HCT116 (cell line): ENCODE data around the gene TECPR1. TPM values are rescaled to one million over a fixed set of nuclear protein-coding genes. Genes with fewer than 3 reads are reported as not detected.

Source experiments
- ATAC-seq: fragments of 200-7000 bp; cut with Tn5 transposase; 2 replicates; pipeline ENCODE4 v1.9.1; 2020; ENCODE audit warnings: mild to moderate bottlenecking, moderate library complexity
- BruUV-seq: library from RNA; stranded (reverse); fragments of 400-500 nt; replicated peaks from 2 replicates; lab custom pipeline; 2021; lab: Mats Ljungman, UMichigan
- CTCF ChIA-PET: fragments of 300-600 bp; sonication (Branson Sonifier 250); formaldehyde crosslinking; loops from one replicate; lab custom pipeline; 2021; ENCODE audit warnings: antibody characterized with exemption; lab: Charles Lee
- POLR2A ChIA-PET: fragments of 300-600, 350-600 bp; sonication (Branson Sonifier 250); formaldehyde crosslinking; loops from one replicate; lab custom pipeline; 2021; ENCODE audit warnings: antibody characterized with exemption; lab: Charles Lee
- RAD21 ChIA-PET, 2 experiments: fragments of 300-600 bp; sonication (Branson Sonifier 250); formaldehyde crosslinking; loops; one replicate each; lab custom pipeline; 2023; ENCODE audit warnings: low total read pairs in 2 of 2; ENCODE audit not compliant: uncharacterized antibody in 2 of 2, unreplicated experiment in 2 of 2, low non-redundant PET in 1 of 2; lab: Charles Lee
- DNase-seq: peaks from one replicate; pipeline ENCODE4 v3.0.0-alpha.2; 2010; ENCODE audit warnings: low read depth, low spot score
- H2AFZ ChIP-seq: fragments of 200-600 bp; shearing (Covaris generic), sonication (generic); 2 replicates; pipeline ENCODE4 v1.6.1; 2017; ENCODE audit warnings: low read depth, mixed run types, mixed read lengths, antibody characterized with exemption, low read length; ENCODE audit not compliant: poor library complexity, severe bottlenecking
- H3K27ac ChIP-seq: 2 replicates; pipeline ENCODE4 v1.5.1; 2012; ENCODE audit warnings: low read depth, low read length
- H3K27me3 ChIP-seq: fragments of 200-600 bp; sonication (generic); 2 replicates; pipeline ENCODE4 v1.6.1; 2016; ENCODE audit warnings: mixed run types, low read length, mixed read lengths; ENCODE audit not compliant: insufficient read depth
- H3K36me3 ChIP-seq, 2 experiments: fragments of 200-500 bp in 1 of 2; fragments of 200-600 bp in 1 of 2; sonication (Bioruptor generic) in 1 of 2; sonication (generic) in 1 of 2; 2 replicates each; pipeline versions ENCODE4 v1.5.1 to v1.6.1; 2014 to 2016; ENCODE audit warnings: low read length in 2 of 2, inconsistent platforms in 1 of 2, mixed read lengths in 1 of 2, mixed run types in 1 of 2; ENCODE audit not compliant: insufficient read depth in 2 of 2, control insufficient read depth in 1 of 2
- H3K4me1 ChIP-seq, 2 experiments: fragments of 200-600 bp in 1 of 2; sonication (generic) in 1 of 2; 2 replicates each; pipeline versions ENCODE4 v1.5.1 to v1.6.1; 2012 to 2017; ENCODE audit warnings: low read length in 2 of 2, inconsistent platforms in 1 of 2, mild to moderate bottlenecking in 1 of 2, mixed read lengths in 1 of 2, mixed run types in 1 of 2, moderate library complexity in 1 of 2; ENCODE audit not compliant: insufficient read depth in 2 of 2, control insufficient read depth in 1 of 2
- H3K4me2 ChIP-seq: fragments of 200-600 bp; sonication (generic); 2 replicates; pipeline ENCODE4 v1.6.1; 2017; ENCODE audit warnings: mixed run types, low read length, mixed read lengths
- H3K4me3 ChIP-seq, 2 experiments: fragments of 200-600 bp in 1 of 2; sonication (generic) in 1 of 2; replicated peaks in 1 of 2; 2 replicates each; pipeline ENCODE4 v1.5.1; 2011 to 2016; ENCODE audit warnings: low read length in 2 of 2, control low read depth in 1 of 2, low read depth in 1 of 2, mild to moderate bottlenecking in 1 of 2, mixed read lengths in 1 of 2, mixed run types in 1 of 2
- H3K79me2 ChIP-seq: fragments of 200-600 bp; sonication (generic); 2 replicates; pipeline ENCODE4 v1.6.1; 2017; ENCODE audit warnings: mild to moderate bottlenecking, mixed run types, low read length, moderate library complexity, mixed read lengths; ENCODE audit not compliant: insufficient read depth
- H3K9ac ChIP-seq: fragments of 200-600 bp; sonication (generic); 2 replicates; pipeline ENCODE4 v1.6.1; 2016; ENCODE audit warnings: low read length, mixed read lengths
- H3K9me2 ChIP-seq: fragments of 200-600 bp; sonication (generic), shearing (Covaris generic); 2 replicates; pipeline ENCODE4 v1.6.1; 2017; ENCODE audit warnings: mixed run types, mild to moderate bottlenecking, moderate library complexity; ENCODE audit not compliant: insufficient read depth
- H3K9me3 ChIP-seq, 2 experiments: fragments of 200-500 bp in 1 of 2; fragments of 200-600 bp in 1 of 2; sonication (Bioruptor generic) in 1 of 2; sonication (generic) in 1 of 2; 2 replicates each; pipeline ENCODE4 v1.6.1; 2014 to 2017; ENCODE audit warnings: low read length in 2 of 2, mixed read lengths in 2 of 2, inconsistent platforms in 1 of 2, low read depth in 1 of 2, mild to moderate bottlenecking in 1 of 2, mixed run types in 1 of 2, moderate library complexity in 1 of 2; ENCODE audit not compliant: control insufficient read depth in 1 of 2, insufficient read depth in 1 of 2
- H4K20me1 ChIP-seq: fragments of 200-600 bp; sonication (generic), shearing (Covaris generic); 2 replicates; pipeline ENCODE4 v1.6.1; 2017; ENCODE audit warnings: mixed run types, mild to moderate bottlenecking, moderate library complexity; ENCODE audit not compliant: insufficient read depth
- ATF3 ChIP-seq: IDR thresholded peaks from 2 replicates; pipeline ENCODE4 v1.6.1; 2012
- CEBPB ChIP-seq: IDR thresholded peaks from 2 replicates; pipeline ENCODE4 v1.6.1; 2012; ENCODE audit warnings: low read depth
- CTCF ChIP-seq, 3 experiments: fragments of 200-600 bp in 1 of 3; sonication (generic) in 1 of 3; IDR thresholded peaks in 2 of 3; conservative IDR thresholded peaks in 1 of 3; 2 replicates each; pipeline ENCODE4 v1.5.1; 2012 to 2017; ENCODE audit warnings: low read depth in 2 of 3, low read length in 2 of 3, antibody characterized with exemption in 1 of 3, borderline replicate concordance in 1 of 3, control low read depth in 1 of 3, mild to moderate bottlenecking in 1 of 3, mixed read lengths in 1 of 3, mixed run types in 1 of 3, moderate library complexity in 1 of 3; ENCODE audit not compliant: insufficient read depth in 1 of 3
- EZH2 ChIP-seq: fragments of 200-600 bp; sonication (generic); IDR thresholded peaks from 2 replicates; pipeline ENCODE4 v1.6.1; 2017; ENCODE audit warnings: antibody characterized with exemption, mixed run types
- EZH2phosphoT487 ChIP-seq: fragments of 200-600 bp; IDR thresholded peaks from 2 replicates; pipeline ENCODE4 v1.6.1; 2018; ENCODE audit warnings: antibody characterized with exemption, borderline replicate concordance
- POLR2A ChIP-seq: IDR thresholded peaks from 2 replicates; pipeline ENCODE4 v1.7.0; 2011; ENCODE audit warnings: borderline replicate concordance; ENCODE audit not compliant: insufficient read depth, insufficient read length; ENCODE audit errors: extremely low read depth
- RAD21 ChIP-seq: IDR thresholded peaks from 2 replicates; pipeline ENCODE4 v1.6.1; 2012; ENCODE audit warnings: low read depth, mild to moderate bottlenecking
- REST ChIP-seq: IDR thresholded peaks from 2 replicates; pipeline ENCODE4 v1.6.1; 2012; ENCODE audit warnings: low read depth
- SIN3A ChIP-seq: IDR thresholded peaks from 2 replicates; pipeline ENCODE4 v1.6.1; 2012; ENCODE audit warnings: low read depth
- TCF7L2 ChIP-seq: IDR thresholded peaks from 2 replicates; pipeline ENCODE4 v1.7.0; 2011; ENCODE audit warnings: borderline replicate concordance, inconsistent platforms; ENCODE audit not compliant: insufficient read depth, insufficient read length; ENCODE audit errors: extremely low read depth
- ZFX ChIP-seq: fragments of 450-650 bp; IDR thresholded peaks from 2 replicates; pipeline ENCODE4 v1.6.1; 2017
- intact Hi-C: fragments of 100-400 bp; cut with micrococcal nuclease; formaldehyde crosslinking; loops from 2 replicates; pipeline ENCODE4 v1.10.0; 2022
- total RNA-seq: library from RNA; stranded (reverse); gene quantifications from one replicate; pipeline ENCODE4 v1.2.1, GENCODE V29; 2021; ENCODE audit not compliant: unreplicated experiment
- TF ChIP-seq, protein P1 (sequence below): IDR thresholded peaks from 2 replicates; pipeline ENCODE4 v1.6.1; 2012

Gene TECPR1
- total RNA-seq, 1 experiment from 2014 or later = 19.9 TPM

DNA sequence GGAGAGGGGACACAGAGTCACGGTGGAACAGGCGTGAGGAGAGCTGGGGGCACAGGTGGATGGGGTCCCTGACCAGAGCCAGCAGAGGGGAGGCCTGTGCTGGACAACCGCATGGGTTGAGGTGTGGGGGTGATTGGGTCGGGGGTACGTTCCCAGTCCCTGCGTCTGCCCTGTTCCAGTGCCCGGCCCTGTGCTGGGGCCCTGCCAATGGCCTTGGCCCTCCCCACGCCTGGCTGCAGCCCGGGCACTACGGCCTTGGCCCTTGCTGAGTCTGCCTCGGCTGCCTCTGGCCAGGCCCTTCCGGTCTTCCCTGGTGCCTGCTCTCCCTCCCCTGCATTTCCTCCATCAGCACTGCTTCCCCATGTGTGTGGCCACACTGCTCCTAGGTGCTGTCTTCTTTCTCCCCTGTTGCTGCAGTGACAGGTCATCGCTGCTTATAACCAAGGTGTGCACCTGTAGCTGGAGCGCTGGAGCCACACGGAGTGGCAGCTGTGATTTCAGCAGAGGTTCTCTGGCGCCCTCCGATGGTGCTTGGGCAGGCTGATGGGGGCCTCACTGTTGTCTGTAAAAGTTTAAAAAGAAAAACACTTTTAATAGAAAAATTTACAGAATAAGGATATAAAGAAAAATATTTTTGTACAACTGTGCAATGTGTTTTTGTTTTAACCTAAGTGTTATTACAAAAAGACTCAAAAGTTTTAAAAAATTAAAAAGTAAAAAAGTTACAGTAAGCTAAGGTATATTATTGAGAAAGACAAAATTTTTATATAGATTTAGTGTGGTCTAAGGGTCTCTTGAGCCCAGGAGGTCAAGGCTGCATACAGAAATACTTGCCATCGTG, 86.0 kb downstream of the TECPR1 start:
- Histone ChIP-seq H4K20me1 (no peaks in the 10 kb centered on the region), H3K9me3 (no peaks in the 10 kb centered on the region), H3K4me3 (no peak overlapping the region), H3K4me2 (no peak overlapping the region), H3K36me3 (no peaks in the 10 kb centered on the region), H3K79me2 (peaks cover 4% of the 10 kb centered on the region; the same call in 1 of the 2 replicates), H3K4me1 (peaks cover 0 to 2% of the 10 kb centered on the region in 2 experiments; a peak in 1 of 4 replicates), H3K9me2 (no peaks in the 10 kb centered on the region), H2AFZ (no peak overlapping the region), H3K9ac (no peak overlapping the region), H3K27me3 (no peaks in the 10 kb centered on the region), H3K27ac (no peak overlapping the region)
- RAD21 ChIA-PET = interaction anchor here (2.6 to 2.8 kb wide), 2 partner anchors 144 kb away, joined by 14 read pairs; no protein-coding TSS in a partner anchor
- TF ChIP-seq POLR2A (no peak), EZH2phosphoT487 (no peak), CTCF (IDR thresholded peaks at IDR 0.05 in 2 of 3, conservative IDR thresholded peaks at IDR 0.05 in 1 of 3; ENCODE audit: borderline replicate concordance in 1 of 3, insufficient read depth in 1 of 3, low read depth in 2 of 3, low read length in 2 of 3) (peak; percentile 72 to 79 (median 72)), SIN3A (no peak), ATF3 (no peak), TCF7L2 (no peak), CEBPB (no peak), ZFX (no peak), RAD21 (peak; percentile 76), REST (no peak), EZH2 (no peak)
- TF ChIP-seq, protein P1, sequence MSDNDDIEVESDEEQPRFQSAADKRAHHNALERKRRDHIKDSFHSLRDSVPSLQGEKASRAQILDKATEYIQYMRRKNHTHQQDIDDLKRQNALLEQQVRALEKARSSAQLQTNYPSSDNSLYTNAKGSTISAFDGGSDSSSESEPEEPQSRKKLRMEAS = no peak
- POLR2A ChIA-PET = interaction anchor here (1.0 kb wide), 1 partner anchor 145 kb away, joined by 4 read pairs; no protein-coding TSS in a partner anchor
- CTCF ChIA-PET = interaction anchor here (1.1 to 7.0 kb wide), 9 partner anchors 18 to 153 kb away, joined by 3 to 221 read pairs (median 6); partner anchors contain the start of gene LMTK2
- no TSS peak for BruUV-seq
- peak; percentile 7 for DNase-seq
- ATAC-seq = peak; percentile 90
- intact Hi-C loops = loop anchor here (5.0 to 10.0 kb wide), 2 partner anchors 294 to 1061 kb away; partner anchors contain the start of gene ASNS
